Measurements from ENCODE around the gene GPC6.

GPC6 gene

DNA sequence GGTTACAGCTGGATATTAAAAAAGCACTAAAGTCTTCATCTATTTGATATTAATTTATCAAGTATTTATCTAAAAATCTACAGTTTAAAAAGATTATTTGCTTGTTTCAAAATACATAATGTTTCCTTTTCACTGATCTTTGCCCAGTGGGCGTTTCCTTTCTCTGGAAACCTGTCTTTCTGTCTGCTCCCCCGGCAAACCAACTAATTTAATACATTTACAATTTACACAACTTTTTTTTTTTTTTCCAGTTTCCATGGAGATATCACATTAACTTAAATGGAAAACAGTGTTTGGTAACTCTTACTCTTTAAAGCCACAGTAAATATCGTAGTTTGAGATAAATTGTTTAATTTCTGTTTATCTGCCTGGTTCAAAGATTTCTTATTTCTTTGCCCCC is 5.3 kb downstream of the GPC6 start:
- no peak for DNase-seq

DNA sequence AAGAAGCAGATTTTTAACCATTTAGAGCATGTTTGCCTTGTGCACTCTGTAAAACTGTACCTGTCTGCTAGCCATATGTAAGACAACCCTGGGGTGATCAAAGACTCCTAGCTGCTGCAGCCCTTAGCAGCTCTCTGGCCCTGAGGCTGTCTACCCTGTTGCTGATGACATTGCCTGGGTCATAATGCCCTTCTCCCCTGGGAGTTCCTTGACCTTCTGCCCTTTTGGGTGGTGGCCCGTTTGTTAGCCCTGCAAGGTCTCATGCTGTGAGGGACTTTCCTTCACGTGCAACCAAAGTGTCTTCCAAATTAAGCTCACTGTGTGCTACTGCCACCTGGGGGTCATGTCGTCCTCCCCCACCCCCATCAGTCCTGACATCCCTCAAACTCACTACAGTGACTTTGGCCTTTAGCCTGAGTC is 7.4 kb downstream of the GPC6 start:
- DNase-seq = no peak

DNA sequence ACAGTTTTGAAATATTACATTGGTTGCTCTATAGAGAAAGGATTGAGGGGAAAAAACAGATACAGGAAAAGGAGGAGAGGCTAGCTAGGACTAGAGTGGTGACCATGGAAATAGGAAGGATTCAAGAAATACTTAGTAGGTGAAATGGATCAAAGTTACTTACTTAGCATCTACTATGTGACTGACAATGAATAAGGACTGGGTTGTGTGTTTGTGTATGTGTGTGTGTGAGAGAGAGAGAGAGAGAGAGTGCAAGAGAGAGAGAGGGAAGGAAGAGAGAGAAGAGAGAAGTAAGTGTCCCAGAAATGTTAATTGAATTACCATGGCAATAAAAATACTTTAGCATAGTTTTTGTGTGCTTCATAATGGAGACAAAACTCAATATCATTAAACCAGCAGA is 7.9 kb downstream of the GPC6 start:
- DNase-seq = no peak

DNA sequence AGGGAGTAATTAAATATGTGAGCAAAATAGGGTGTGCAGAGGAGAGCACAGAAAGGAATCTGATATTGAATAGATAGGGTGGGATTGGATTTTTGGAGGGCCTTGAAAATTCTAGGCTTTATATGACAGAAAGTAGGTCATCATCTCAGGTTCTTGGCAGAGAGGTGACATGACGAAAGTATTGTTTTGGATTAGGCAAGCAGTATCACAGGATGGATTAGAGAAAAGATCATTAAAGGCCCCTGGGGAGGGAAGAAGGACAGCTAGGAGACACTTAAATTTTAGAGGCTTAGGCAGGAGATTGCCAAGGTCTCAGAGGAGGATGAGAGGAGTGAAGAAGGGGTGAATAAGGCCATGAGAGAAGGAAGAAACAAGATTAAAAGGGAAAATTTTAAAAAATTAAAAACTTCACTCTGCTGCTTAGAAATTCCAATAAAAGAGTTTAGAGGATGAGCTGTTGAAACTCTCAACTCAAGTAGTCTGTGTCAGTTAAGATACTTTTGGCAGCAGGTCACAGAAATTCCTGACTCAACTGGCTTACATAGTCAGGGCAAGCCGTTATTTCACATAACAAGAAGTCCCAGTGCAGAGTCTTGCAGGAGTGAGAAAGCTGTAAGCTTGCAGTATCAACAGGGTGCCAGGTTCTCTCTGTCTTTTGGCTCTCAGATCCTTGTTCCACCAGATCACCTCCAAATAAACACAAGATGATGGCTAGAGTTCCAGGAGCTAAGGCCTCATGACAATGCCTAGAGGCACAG is 8.8 kb downstream of the GPC6 start:
- no peak for DNase-seq

DNA sequence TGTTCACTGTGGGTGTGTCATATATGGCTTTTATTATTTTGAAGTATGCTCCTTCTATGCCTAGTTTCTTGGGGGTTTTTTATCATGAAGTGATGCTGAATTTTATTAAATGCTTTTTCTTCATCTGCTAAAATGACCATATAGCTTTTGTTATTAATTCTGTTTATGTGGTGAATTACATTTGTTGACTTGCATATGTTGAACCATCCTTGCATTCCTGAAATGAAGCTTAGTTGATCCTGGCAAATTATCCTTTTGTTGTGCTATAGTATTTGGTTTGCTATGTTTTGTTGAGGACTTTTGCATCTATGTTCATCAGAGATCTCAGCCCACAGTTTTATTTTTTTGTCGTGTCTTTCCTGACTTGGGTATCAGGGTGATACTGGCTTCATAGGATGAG is 12.1 kb downstream of the GPC6 start:
- DNase-seq = no peak

DNA sequence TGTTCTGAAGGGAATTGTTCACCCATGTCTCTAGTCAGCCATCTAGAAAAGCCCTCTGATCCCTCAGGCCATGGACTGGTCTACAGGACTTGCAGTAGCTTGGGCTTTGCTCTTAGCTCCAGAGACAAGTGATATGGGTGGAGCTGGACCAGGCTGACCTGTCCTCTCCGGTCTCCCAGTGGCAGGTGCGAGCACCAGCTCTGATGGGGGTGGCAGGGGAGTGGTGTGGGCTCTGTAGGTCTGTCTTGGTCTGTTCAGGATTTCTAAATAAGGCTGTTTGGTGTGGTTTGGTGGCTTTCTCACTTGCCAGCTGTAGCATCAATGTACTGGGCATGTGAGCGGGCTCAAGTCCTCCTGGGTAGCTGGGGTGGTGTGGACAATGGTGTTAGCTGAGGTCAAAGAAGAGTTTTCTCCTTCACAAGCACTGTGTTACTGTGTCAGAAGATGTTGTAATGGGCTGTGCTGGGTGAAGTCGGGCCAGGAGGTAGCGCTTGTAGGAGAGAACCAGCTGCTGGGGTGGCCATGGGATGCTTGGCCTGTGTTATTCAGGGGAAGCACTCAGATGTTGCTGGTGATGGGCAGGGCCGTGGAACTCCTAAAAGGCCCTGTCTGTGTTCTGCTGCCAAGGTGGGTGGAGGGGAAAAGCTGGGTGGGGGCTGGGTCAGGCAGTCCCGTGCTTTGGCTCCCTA is 16.9 kb downstream of the GPC6 start:
- no peak for DNase-seq

DNA sequence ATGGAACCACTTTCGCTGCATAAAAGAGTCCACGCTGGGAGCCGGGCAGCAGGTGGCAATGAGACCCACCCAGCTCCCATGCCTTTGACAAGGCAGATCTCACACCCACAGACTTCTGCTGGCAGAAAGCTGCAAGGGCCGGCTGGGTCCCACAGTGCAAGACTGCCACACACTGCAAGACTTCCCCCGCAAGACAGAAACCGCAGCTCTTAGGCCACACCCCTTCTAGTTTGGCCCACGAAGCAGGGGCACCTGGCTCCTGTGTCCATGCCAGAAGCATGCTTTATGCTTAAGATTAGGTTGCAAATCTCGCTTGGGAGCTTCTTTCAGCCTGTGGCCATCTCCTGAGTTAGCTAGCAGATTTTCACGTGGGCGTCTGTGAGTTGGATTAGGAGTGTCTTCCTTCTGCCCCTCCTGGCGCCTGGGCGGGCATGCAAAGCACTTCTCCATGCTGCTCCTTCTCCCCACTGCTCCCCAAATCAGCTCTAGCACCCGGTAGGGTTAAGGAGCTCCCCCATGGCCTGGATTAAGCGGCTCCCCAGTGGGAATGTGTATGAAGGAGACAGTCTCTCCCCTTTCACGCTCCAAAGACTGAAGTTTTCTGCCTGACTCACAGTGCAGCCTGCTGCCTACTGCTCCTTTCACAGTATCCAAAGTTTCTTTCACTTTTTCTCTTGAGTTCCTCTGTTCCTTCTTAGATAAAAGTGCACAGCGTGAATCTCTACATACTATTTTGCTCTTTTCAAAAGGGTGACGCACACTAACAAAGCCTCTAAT is 17.7 kb downstream of the GPC6 start:
- no peak for DNase-seq

DNA sequence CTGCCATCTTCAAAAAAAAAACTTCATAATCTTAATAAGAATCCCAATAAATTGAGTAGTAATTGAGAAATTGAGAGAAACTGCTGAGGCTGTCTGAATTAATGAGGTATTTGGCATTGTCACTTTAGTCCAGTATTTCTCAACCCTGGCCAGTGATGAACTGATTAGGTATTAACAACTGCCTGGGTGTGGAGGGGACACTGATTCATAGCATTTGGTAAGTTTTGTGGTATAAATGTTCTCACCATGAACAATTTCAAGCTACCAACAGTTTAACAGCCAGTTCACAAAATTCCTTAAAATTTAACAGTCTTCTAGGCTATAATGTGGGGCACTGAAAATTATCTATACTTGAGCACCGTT is 18.3 kb downstream of the GPC6 start:
- DNase-seq = no peak

DNA sequence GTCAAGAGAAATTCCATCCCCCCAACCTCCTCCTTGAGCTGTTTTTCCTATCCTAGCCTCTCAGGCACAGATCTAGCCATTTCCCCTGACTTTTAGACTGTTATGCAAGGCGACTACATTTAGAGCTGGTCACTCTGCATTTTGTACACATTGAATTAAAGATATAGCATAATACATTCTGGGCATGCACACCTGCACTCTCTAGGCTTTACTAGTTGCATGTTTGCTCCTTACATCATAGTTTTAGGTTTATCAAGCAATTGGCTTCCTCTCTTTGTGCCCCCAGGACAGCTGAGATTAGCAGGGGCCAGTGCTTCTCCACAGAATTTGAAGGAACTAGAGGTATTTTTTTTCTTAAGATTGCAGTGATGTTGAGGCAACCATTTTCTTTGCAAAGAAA is 19.5 kb downstream of the GPC6 start:
- no peak for DNase-seq

DNA sequence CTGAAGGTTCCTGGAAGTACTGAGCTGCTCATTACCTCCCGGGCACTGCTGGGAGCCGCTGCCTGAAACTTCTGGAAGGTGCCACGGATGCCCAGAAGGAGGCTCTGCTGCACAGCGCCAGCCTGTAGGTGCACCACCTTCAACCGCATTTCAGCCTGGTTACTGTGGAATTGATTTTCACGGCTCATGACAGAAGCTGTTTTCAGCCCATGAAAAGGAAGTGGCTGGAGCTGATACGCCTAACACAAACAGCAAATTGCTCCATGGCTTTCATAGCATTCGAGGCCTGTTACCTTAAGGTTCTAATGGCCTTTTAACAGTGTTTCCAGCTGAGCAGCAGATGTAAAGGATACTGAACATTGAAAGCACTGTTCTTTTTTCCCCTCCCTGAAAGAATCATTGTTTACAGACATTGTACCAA is 22.0 kb downstream of the GPC6 start:
- DNase-seq = peak; percentile 78

DNA sequence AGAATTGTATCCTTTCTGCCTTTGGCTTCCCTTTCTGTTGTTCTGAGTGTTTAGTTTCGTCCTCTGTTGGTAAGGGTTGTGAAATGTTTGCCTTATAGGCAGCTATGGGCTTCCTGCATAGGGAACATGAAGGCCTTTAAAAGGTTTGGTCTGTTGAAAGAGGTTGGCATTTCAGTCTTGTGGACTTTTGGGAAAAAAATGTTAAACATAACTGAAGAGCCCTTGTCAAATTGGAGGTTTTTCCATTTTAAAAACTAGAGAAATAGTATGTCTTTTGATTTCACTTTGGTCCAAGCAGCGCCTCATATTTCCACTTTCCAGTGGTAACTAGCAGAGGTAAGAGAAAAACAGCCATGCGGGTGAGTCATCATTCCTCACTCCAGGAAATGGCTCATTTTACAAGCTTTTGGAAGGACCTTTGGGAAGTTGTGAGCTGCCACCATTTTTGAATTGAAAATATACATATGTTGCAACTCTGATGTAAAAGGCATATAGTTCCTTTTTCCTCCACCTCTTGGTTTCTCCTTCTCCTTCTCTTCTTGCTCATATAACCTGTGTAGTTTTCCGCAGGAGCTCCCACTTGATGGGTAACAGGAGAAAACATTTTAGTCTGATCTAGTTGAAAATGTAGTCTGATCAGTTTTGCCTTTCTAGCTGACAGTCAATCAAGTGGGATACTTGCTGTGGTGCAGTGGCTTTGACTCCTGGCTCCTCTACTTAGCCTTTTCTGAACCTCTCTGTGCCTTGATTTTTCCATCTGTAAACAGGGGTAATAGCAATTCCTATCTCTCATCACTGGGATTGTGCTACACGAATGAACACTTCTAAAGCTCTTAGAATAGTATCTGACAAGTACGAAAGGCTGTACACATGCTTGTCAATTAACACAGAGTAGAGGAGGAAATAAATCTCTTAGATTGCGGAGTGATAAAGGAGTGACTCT is 23.0 kb downstream of the GPC6 start:
- DNase-seq = no peak

DNA sequence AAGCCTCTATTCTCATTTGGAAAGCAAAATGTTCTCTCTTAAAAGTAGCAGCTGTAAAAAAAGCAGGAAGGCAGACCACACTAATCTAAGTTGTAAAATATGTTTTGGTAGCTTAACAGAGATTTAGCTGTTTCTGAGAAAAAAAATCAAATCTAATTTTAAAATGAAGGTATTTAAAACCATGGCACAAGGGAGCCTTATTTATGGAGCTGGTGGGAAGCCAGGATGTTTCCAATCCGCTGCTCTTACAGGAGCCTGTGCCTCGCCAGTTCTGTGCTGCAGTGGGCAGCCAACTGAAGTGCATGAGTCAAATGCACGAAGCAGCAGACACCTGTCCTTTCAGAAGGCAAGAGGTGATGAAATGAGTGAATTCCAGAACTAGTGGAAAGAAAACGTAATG is 28.2 kb downstream of the GPC6 start:
- DNase-seq = no peak

DNA sequence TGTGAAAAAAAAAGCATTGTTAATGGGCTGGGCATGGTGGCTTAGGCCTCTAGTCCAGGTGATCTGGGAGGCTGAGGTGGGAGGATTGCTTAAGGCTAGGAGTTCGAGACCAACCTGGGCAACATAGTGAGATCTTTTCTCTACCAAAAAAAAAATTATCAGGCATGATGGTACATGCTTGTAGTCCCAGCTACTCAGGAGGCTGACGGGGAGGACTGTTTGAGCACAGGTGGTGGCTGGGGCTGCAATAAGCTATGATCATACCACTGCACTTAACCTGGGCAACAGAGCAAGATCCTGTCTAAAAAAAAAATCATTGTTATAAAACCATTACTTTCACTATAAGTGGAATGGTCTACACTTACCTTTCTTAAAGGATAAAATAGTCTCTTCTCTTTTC is 30.4 kb downstream of the GPC6 start:
- no peak for DNase-seq

DNA sequence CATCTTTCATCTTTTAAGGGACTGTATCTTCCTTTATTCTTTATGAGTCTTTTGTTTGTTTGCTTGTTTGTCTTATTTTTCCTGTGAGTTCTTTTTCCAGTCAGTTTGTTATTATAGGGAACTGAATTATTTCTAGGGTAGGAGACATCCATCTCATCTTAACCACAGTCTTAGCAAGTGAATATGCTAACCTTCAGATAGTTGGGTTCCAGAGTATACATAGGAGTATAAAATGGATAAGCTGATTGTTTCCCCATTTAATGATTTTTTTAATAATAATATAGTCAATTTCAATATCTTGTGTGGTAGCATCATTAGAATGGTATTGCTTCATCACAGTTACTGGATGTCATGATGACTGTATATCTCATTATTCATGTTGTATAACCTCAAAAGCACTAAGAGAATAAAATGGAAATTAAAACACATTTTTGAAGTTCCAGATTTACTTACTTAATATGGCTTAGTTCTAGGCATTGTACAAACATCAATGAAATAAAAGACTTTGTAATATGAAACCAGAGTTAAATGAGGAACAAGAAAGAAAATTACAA is 33.0 kb downstream of the GPC6 start:
- no peak for DNase-seq

DNA sequence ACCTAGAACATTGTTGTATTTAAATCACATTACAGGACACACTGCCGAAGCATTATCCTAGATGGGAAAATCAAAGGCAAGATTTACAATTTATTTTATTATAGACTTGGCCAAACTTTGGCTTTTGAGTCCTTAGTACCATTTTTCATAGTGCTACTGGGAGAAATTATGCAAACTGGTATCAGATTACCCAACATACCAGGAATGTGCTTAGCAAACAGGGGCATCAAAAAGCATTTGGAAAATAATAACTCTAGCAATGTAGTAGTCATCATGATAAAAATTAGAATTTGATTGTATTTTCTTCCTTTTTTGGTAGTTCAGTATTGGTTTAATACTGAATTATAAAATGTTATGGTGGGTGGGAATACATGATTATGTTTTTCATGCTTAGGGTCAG is 34.0 kb downstream of the GPC6 start:
- DNase-seq = no peak

DNA sequence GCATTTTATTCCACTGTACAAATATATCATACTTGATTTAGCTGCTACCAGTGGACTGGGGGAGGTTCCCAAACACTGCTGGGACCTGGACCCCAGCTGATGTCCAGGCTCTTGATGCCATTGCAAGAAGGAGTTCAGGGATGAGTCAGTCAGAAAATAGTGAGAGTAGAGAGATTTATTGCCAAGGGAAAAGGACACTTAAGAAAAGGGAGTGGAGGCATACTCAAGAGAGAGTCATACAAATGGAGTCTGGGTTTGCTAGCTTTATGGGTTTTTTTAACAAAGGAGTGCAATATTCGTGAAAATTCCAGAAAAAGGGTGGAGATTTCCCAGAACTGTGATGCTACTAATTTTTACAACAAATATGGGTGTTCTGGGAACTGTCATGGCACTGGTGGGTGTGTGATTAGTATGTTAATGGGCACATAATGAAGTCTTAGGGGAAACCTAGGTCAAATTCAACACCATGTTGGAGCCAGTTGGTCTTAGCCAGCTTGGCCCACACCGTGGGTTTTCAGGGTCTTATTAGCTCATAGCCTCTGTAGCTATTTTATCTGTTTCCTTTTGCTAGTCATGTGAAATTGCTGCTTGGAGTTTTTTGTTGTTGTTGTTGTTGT is 36.2 kb downstream of the GPC6 start:
- no peak for DNase-seq

DNA sequence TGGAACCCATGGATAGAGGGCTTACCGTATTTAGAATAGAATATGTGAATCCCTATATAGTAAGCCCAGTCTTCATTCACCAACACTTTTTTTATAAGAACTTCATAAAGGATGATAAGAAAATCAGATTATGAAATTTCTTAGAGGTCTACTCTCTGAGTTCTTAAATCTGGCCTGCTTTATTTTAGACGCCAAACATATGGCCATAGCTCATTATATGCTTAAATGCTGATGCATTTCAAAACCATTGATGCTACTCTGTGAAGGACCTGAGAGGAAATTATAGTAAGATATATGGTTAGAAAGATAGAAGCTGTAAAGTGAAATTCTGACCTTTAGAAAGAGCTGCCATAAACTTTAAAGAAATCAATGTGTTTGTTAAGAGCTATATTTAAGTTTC is 38.3 kb downstream of the GPC6 start:
- no peak for DNase-seq

DNA sequence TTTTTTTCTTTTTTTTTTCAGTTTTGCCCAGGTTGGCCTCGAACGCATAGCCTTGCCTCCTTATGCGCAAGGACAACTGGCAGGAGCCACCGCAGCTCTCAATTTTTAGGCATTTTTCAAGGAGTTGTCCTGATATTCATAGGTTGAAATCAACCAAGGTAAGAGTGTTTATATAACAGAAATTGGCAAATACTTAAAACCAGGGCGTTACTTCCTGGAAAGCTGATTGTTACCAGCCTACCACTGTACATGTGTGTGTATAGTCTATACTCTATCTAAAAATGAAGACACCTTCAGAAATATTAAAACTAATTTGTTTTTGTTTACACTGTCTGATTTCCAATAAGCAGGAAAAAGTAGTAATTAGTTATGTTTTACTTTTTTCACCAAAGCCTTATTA is 39.2 kb downstream of the GPC6 start:
- DNase-seq = no peak

DNA sequence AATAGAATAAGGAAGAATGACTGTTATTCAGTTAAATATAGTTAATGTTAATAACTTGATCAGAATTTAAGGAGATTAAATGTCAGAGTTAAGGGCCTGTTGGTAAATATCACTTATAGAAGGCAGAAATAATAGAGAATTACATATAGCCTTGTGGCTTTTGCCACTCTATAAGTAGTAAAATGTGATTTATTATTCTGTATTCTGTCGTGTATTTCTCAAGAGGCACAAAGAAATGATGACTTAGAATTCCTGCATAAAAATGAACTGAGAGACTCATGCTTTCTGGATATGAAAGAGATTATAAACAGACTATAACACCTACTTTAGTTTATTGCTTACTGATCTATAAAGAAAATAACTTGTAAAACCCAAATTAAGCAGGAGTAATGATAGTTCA is 40.1 kb downstream of the GPC6 start:
- DNase-seq = no peak

DNA sequence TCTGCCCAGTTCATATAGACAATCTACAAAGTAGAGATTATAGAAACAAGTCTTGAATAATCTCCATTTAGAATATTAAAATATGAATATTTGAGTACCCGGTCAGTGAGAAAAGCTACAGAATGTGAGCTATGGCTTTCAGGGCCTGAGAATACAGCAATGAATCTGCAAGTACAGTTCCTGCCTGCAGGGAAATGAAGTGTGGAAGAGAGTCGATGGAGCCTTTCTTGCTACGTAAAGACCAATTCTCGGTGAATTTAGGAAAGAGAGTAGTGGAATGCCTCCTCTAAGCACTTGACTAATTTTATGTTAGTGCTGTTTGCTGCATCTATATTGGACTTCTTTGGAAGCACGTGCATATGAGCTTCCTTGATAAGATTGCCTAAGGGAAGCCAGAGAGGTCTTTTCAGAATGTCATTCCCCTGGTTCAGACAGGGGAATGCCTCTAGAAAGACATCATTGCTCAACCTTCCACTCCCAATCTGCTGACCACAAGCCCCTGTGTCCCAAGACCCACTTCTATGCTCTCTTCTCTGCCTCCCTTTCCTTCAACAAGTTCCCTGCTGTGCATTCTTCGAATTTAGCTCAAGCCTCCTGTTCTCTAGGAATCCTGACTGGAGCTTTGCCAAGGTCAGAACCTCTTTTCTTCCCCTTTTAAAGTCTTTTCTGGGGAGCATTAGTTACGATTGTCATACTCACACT is 41.9 kb downstream of the GPC6 start:
- DNase-seq = no peak
